ENCODE results near the gene MVP.
"Not testable (repeated sequence)": the region's sequence is repeated elsewhere in the genome, so short reads cannot be mapped to it uniquely, and the experiment has no call there.

The MVP gene

DNA sequence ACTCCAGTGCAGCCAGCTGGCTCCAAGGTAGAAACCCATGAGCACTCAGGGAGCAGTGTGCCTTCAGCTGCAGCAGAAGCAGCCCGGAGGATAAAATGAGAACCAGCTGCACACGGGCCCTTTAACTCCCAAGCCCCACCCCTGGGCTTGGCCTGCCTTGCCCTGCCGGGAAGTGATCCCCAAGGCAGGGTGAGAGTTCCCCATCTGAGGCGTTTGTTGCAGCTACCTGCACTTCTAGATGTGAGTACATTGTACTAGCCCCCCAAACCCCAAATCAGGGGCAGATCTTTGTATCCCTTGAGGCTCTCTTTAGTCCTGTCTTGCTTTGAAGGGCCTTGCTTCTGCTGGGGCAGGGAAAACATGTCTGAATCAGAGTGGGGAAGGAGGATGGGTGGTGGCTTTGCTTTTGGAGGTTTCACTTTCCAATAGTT, at the start of gene MVP:
MVP (plus strand) TSS at position 192 of the 431 bp plus-strand sequence. CDS start 10,088 bp downstream, outside the sequence.
- peak; percentile 67 for ATAC-seq
- TF ChIP-seq SNAI2 (CRISPR knock-in tag; IDR thresholded peaks at IDR 0.05) (no peak), ZNF565 (CRISPR knock-in tag; conservative IDR thresholded peaks at IDR 0.05; ENCODE audit: low read depth) (no peak), GLIS3 (CRISPR knock-in tag; IDR thresholded peaks at IDR 0.05) (no peak), PPARA (CRISPR knock-in tag; IDR thresholded peaks at IDR 0.05; ENCODE audit: borderline replicate concordance) (no peak), ZNF70 (CRISPR knock-in tag; IDR thresholded peaks at IDR 0.05) (no peak), BACH2 (CRISPR knock-in tag; IDR thresholded peaks at IDR 0.05; ENCODE audit: borderline replicate concordance) (no peak), TOX (CRISPR knock-in tag; IDR thresholded peaks at IDR 0.05; ENCODE audit: borderline replicate concordance) (no peak), ZFP30 (CRISPR knock-in tag; IDR thresholded peaks at IDR 0.05) (no peak), OSR1 (CRISPR knock-in tag; IDR thresholded peaks at IDR 0.05) (no peak), ISL1 (CRISPR knock-in tag; IDR thresholded peaks at IDR 0.05) (no peak), RARB (CRISPR knock-in tag; IDR thresholded peaks at IDR 0.05) (no peak)
- TF ChIP-seq, protein P1, sequence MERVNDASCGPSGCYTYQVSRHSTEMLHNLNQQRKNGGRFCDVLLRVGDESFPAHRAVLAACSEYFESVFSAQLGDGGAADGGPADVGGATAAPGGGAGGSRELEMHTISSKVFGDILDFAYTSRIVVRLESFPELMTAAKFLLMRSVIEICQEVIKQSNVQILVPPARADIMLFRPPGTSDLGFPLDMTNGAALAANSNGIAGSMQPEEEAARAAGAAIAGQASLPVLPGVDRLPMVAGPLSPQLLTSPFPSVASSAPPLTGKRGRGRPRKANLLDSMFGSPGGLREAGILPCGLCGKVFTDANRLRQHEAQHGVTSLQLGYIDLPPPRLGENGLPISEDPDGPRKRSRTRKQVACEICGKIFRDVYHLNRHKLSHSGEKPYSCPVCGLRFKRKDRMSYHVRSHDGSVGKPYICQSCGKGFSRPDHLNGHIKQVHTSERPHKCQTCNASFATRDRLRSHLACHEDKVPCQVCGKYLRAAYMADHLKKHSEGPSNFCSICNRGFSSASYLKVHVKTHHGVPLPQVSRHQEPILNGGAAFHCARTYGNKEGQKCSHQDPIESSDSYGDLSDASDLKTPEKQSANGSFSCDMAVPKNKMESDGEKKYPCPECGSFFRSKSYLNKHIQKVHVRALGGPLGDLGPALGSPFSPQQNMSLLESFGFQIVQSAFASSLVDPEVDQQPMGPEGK (CRISPR knock-in tag; IDR thresholded peaks at IDR 0.05; ENCODE audit: borderline replicate concordance), result no peak
- TF ChIP-seq, protein P2, sequence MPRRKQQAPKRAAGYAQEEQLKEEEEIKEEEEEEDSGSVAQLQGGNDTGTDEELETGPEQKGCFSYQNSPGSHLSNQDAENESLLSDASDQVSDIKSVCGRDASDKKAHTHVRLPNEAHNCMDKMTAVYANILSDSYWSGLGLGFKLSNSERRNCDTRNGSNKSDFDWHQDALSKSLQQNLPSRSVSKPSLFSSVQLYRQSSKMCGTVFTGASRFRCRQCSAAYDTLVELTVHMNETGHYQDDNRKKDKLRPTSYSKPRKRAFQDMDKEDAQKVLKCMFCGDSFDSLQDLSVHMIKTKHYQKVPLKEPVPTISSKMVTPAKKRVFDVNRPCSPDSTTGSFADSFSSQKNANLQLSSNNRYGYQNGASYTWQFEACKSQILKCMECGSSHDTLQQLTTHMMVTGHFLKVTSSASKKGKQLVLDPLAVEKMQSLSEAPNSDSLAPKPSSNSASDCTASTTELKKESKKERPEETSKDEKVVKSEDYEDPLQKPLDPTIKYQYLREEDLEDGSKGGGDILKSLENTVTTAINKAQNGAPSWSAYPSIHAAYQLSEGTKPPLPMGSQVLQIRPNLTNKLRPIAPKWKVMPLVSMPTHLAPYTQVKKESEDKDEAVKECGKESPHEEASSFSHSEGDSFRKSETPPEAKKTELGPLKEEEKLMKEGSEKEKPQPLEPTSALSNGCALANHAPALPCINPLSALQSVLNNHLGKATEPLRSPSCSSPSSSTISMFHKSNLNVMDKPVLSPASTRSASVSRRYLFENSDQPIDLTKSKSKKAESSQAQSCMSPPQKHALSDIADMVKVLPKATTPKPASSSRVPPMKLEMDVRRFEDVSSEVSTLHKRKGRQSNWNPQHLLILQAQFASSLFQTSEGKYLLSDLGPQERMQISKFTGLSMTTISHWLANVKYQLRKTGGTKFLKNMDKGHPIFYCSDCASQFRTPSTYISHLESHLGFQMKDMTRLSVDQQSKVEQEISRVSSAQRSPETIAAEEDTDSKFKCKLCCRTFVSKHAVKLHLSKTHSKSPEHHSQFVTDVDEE (CRISPR knock-in tag; IDR thresholded peaks at IDR 0.05), result no peak
- TF ChIP-seq, protein P3, sequence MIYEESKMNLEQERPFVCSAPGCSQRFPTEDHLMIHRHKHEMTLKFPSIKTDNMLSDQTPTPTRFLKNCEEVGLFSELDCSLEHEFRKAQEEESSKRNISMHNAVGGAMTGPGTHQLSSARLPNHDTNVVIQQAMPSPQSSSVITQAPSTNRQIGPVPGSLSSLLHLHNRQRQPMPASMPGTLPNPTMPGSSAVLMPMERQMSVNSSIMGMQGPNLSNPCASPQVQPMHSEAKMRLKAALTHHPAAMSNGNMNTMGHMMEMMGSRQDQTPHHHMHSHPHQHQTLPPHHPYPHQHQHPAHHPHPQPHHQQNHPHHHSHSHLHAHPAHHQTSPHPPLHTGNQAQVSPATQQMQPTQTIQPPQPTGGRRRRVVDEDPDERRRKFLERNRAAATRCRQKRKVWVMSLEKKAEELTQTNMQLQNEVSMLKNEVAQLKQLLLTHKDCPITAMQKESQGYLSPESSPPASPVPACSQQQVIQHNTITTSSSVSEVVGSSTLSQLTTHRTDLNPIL (CRISPR knock-in tag; IDR thresholded peaks at IDR 0.05; ENCODE audit: low read depth), result no peak
- TF ChIP-seq, protein P4, sequence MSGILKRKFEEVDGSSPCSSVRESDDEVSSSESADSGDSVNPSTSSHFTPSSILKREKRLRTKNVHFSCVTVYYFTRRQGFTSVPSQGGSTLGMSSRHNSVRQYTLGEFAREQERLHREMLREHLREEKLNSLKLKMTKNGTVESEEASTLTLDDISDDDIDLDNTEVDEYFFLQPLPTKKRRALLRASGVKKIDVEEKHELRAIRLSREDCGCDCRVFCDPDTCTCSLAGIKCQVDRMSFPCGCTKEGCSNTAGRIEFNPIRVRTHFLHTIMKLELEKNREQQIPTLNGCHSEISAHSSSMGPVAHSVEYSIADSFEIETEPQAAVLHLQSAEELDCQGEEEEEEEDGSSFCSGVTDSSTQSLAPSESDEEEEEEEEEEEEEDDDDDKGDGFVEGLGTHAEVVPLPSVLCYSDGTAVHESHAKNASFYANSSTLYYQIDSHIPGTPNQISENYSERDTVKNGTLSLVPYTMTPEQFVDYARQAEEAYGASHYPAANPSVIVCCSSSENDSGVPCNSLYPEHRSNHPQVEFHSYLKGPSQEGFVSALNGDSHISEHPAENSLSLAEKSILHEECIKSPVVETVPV (CRISPR knock-in tag; IDR thresholded peaks at IDR 0.05), result no peak

DNA sequence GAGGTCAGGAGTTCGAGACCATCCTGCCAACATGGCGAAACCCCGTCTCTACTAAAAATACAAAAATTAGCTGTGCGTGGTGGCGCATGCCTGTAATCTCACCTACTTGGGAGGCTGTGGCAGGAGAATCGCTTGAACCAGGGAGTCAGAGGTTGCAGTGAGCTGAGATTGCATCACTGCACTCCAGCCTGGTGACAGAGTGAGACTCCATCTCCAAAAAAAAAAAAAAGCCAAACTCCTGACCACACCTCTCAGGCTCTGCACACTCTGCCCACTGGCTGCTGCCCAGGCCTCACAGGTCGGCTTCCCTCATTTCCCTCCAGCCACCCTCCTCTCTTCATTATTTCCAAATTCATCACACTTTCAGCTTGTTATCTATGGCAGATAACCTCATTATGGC, 47.9 kb upstream of the MVP start:
- ATAC-seq, result not testable (repeated sequence)

DNA sequence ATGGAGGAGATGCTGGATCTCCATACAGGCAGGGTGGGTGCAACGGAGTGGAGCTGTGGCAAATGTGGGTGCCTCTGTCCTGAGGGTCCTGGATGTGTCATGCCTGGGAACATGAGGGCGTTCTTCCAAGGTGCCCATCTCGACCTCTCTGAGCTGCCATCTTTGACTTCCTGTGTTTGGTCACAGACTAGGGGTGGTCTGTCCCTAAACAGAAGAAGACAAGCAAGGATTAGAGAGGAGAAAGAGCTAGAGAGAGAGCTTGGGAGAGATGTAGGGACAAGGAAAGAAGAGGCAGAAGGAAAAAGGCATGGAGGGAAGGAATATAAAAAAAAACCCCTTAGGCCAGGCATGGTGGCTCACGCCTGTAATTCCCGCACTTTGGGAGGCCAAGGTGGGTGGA, 45.5 kb upstream of the MVP start:
- no peak for ATAC-seq
- TF ChIP-seq PPARA (CRISPR knock-in tag; IDR thresholded peaks at IDR 0.05; ENCODE audit: borderline replicate concordance) (no peak), OSR1 (CRISPR knock-in tag; IDR thresholded peaks at IDR 0.05) (no peak), ZNF8 (CRISPR knock-in tag; IDR thresholded peaks at IDR 0.05) (no peak), ZFP3 (CRISPR knock-in tag; IDR thresholded peaks at IDR 0.05) (no peak), ZNF565 (CRISPR knock-in tag; conservative IDR thresholded peaks at IDR 0.05; ENCODE audit: low read depth) (no peak), ISL1 (CRISPR knock-in tag; IDR thresholded peaks at IDR 0.05) (no peak), ESRRG (CRISPR knock-in tag; IDR thresholded peaks at IDR 0.05) (no peak), ZC3H10 (CRISPR knock-in tag; IDR thresholded peaks at IDR 0.05) (no peak), ZFP30 (CRISPR knock-in tag; IDR thresholded peaks at IDR 0.05) (no peak), ARNTL (CRISPR knock-in tag; IDR thresholded peaks at IDR 0.05; ENCODE audit: borderline replicate concordance, low read depth) (no peak)
- TF ChIP-seq, protein P1 (CRISPR knock-in tag; IDR thresholded peaks at IDR 0.05; ENCODE audit: borderline replicate concordance), result no peak
- TF ChIP-seq, protein P5, sequence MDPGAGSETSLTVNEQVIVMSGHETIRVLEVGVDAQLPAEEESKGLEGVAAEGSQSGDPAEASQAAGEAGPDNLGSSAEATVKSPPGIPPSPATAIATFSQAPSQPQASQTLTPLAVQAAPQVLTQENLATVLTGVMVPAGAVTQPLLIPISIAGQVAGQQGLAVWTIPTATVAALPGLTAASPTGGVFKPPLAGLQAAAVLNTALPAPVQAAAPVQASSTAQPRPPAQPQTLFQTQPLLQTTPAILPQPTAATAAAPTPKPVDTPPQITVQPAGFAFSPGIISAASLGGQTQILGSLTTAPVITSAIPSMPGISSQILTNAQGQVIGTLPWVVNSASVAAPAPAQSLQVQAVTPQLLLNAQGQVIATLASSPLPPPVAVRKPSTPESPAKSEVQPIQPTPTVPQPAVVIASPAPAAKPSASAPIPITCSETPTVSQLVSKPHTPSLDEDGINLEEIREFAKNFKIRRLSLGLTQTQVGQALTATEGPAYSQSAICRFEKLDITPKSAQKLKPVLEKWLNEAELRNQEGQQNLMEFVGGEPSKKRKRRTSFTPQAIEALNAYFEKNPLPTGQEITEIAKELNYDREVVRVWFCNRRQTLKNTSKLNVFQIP (CRISPR knock-in tag; IDR thresholded peaks at IDR 0.05; ENCODE audit: borderline replicate concordance, low read depth), result no peak
- TF ChIP-seq, protein P4 (CRISPR knock-in tag; IDR thresholded peaks at IDR 0.05), result no peak
- TF ChIP-seq, protein P2 (CRISPR knock-in tag; IDR thresholded peaks at IDR 0.05), result no peak

Measured in SK-N-SH treated with all-trans-retinoic acid at 6 μM for 48 hours (cell line).